IMR-90 (cell line): ENCODE data around the gene JAKMIP1. TPM values are rescaled to one million over a fixed set of nuclear protein-coding genes. Genes with fewer than 3 reads are reported as not detected.

Experiments
- ATAC-seq: fragments of 200-7000 bp; cut with Tn5 transposase; 2 replicates; pipeline ENCODE4 v1.9.1; 2020; ENCODE audit warnings: low read depth, mild to moderate bottlenecking, moderate library complexity
- BruUV-seq: library from RNA; stranded (reverse); fragments of 400-500 nt; replicated peaks from 2 replicates; lab custom pipeline; 2021; lab: Mats Ljungman, UMichigan
- CTCF ChIA-PET: fragments of 300-600 bp; formaldehyde crosslinking; extraction: SDS; loops from one replicate; lab custom pipeline; 2021; ENCODE audit warnings: antibody characterized with exemption; lab: Yijun Ruan, JAX
- POLR2A ChIA-PET: fragments of 300-600 bp; sonication (Branson Sonifier 250); formaldehyde crosslinking; loops from one replicate; lab custom pipeline; 2022; ENCODE audit warnings: antibody characterized with exemption; ENCODE audit not compliant: unreplicated experiment; lab: Charles Lee
- DNase-seq: peaks from one replicate; pipeline ENCODE4 v3.0.0; 2013
- H2AFZ ChIP-seq: replicated peaks from 2 replicates; pipeline ENCODE3; 2013; ENCODE audit warnings: low read length, mild to moderate bottlenecking; ENCODE audit not compliant: poor library complexity
- H2AK5ac ChIP-seq: 2 replicates; pipeline ENCODE4 v1.6.1; 2013; ENCODE audit warnings: low read depth, low read length, inconsistent platforms
- H2AK9ac ChIP-seq: replicated peaks from 2 replicates; pipeline ENCODE3; 2013; ENCODE audit warnings: mild to moderate bottlenecking, low read depth, low read length, moderate library complexity; ENCODE audit not compliant: poor library complexity
- H2BK120ac ChIP-seq: 2 replicates; pipeline ENCODE4 v1.6.1; 2013; ENCODE audit warnings: low read depth, low read length, inconsistent platforms
- H2BK15ac ChIP-seq: 3 replicates; pipeline ENCODE4 v1.6.1; 2013; ENCODE audit warnings: low read depth, low read length, inconsistent platforms
- H2BK20ac ChIP-seq: 2 replicates; pipeline ENCODE4 v1.6.1; 2013; ENCODE audit warnings: low read depth, mild to moderate bottlenecking, inconsistent platforms, low read length, moderate library complexity
- H2BK5ac ChIP-seq: 2 replicates; pipeline ENCODE4 v1.6.1; 2013; ENCODE audit warnings: mild to moderate bottlenecking, low read depth, low read length, inconsistent platforms; ENCODE audit not compliant: poor library complexity, severe bottlenecking
- H3K14ac ChIP-seq: replicated peaks from 2 replicates; pipeline ENCODE4 v1.6.1; 2013; ENCODE audit warnings: low read depth, low read length, inconsistent platforms
- H3K18ac ChIP-seq: 2 replicates; pipeline ENCODE4 v1.6.1; 2013; ENCODE audit warnings: low read depth, low read length, control low read depth
- H3K23ac ChIP-seq: 2 replicates; pipeline ENCODE4 v1.6.1; 2013; ENCODE audit warnings: low read depth, low read length, inconsistent platforms
- H3K27ac ChIP-seq: 2 replicates; pipeline ENCODE4 v1.5.1; 2013; ENCODE audit warnings: mild to moderate bottlenecking, control low read depth, low read length; ENCODE audit not compliant: insufficient read depth
- H3K27me3 ChIP-seq: 2 replicates; pipeline ENCODE4 v1.6.1; 2013; ENCODE audit warnings: low read length; ENCODE audit not compliant: control insufficient read depth, insufficient read depth
- H3K36me3 ChIP-seq: 2 replicates; pipeline ENCODE4 v1.6.1; 2013; ENCODE audit warnings: low read length, mixed read lengths; ENCODE audit not compliant: control insufficient read depth, insufficient read depth
- H3K4ac ChIP-seq: 2 replicates; pipeline ENCODE4 v1.6.1; 2013; ENCODE audit warnings: low read depth, low read length, inconsistent platforms
- H3K4me1 ChIP-seq: 2 replicates; pipeline ENCODE4 v1.6.1; 2013; ENCODE audit warnings: low read length, mixed read lengths; ENCODE audit not compliant: control insufficient read depth, insufficient read depth
- H3K4me2 ChIP-seq: 2 replicates; pipeline ENCODE4 v1.6.1; 2013; ENCODE audit warnings: low read depth, mild to moderate bottlenecking, control low read depth, low read length, moderate library complexity
- H3K4me3 ChIP-seq: 2 replicates; pipeline ENCODE4 v1.5.1; 2013; ENCODE audit warnings: low read depth, mild to moderate bottlenecking, control low read depth, low read length, moderate library complexity; ENCODE audit not compliant: insufficient read depth
- H3K56ac ChIP-seq: 2 replicates; pipeline ENCODE4 v1.6.1; 2013; ENCODE audit warnings: low read length, inconsistent platforms; ENCODE audit not compliant: insufficient read depth; ENCODE audit errors: extremely low read depth
- H3K79me1 ChIP-seq, 2 experiments: 2 replicates each; pipeline ENCODE4 v1.6.1; 2013; ENCODE audit warnings: low read length in 2 of 2, inconsistent platforms in 1 of 2, low read depth in 1 of 2
- H3K9ac ChIP-seq: 2 replicates; pipeline ENCODE4 v1.6.1; 2013; ENCODE audit warnings: low read depth, low read length, control low read depth
- H3K9me1 ChIP-seq: 2 replicates; pipeline ENCODE4 v1.6.1; 2013; ENCODE audit warnings: low read length, inconsistent platforms; ENCODE audit not compliant: insufficient read depth
- H3K9me3 ChIP-seq: 2 replicates; pipeline ENCODE4 v1.6.1; 2013; ENCODE audit warnings: low read length; ENCODE audit not compliant: control insufficient read depth, insufficient read depth
- H4K20me1 ChIP-seq: 2 replicates; pipeline ENCODE4 v1.6.1; 2013; ENCODE audit warnings: low read length, inconsistent platforms; ENCODE audit not compliant: insufficient read depth
- H4K5ac ChIP-seq: 2 replicates; pipeline ENCODE4 v1.6.1; 2013; ENCODE audit warnings: mild to moderate bottlenecking, low read depth, low read length, control low read depth
- H4K8ac ChIP-seq, 2 experiments: 2 replicates each; pipeline ENCODE4 v1.6.1; 2013; ENCODE audit warnings: low read depth in 2 of 2, low read length in 2 of 2, control low read depth in 1 of 2, inconsistent platforms in 1 of 2
- H4K91ac ChIP-seq: 2 replicates; pipeline ENCODE4 v1.6.1; 2013; ENCODE audit warnings: low read depth, low read length, inconsistent platforms; ENCODE audit not compliant: insufficient read depth
- BHLHE40 ChIP-seq: fragments of 150-350 bp; IDR thresholded peaks from 2 replicates; pipeline ENCODE4 v1.6.1; 2016; ENCODE audit warnings: mild to moderate bottlenecking, low read depth, low read length
- CEBPB ChIP-seq: IDR thresholded peaks from 2 replicates; pipeline ENCODE4 v1.6.1; 2012; ENCODE audit warnings: low read depth, low read length, improper control_type of control experiment
- CHD1 ChIP-seq: IDR thresholded peaks from 2 replicates; pipeline ENCODE4 v1.6.1; 2012; ENCODE audit warnings: low read depth, low read length, improper control_type of control experiment
- FOS ChIP-seq: fragments of 150-350 bp; IDR thresholded peaks from 2 replicates; pipeline ENCODE4 v1.6.1; 2016; ENCODE audit warnings: low read depth, low read length
- MAFK ChIP-seq: IDR thresholded peaks from 2 replicates; pipeline ENCODE4 v1.6.1; 2012; ENCODE audit warnings: low read depth, low read length, improper control_type of control experiment
- MAZ ChIP-seq: IDR thresholded peaks from 2 replicates; pipeline ENCODE4 v1.6.1; 2012; ENCODE audit warnings: low read depth, mild to moderate bottlenecking, low read length, improper control_type of control experiment, moderate library complexity, borderline replicate concordance
- MXI1 ChIP-seq: IDR thresholded peaks from 2 replicates; pipeline ENCODE4 v1.6.1; 2012; ENCODE audit warnings: low read depth, mild to moderate bottlenecking, low read length, moderate library complexity, borderline replicate concordance
- NFE2L2 ChIP-seq: fragments of 150-350 bp; IDR thresholded peaks from 2 replicates; pipeline ENCODE4 v1.6.1; 2016; ENCODE audit warnings: low read depth, mild to moderate bottlenecking, low read length
- POLR2A ChIP-seq: IDR thresholded peaks from 2 replicates; pipeline ENCODE4 v1.6.1; 2012; ENCODE audit warnings: mild to moderate bottlenecking, low read depth, low read length
- RAD21 ChIP-seq: IDR thresholded peaks from 2 replicates; pipeline ENCODE4 v1.6.1; 2012; ENCODE audit warnings: low read length, improper control_type of control experiment
- RCOR1 ChIP-seq: IDR thresholded peaks from 2 replicates; pipeline ENCODE4 v1.6.1; 2012; ENCODE audit warnings: mild to moderate bottlenecking, low read length, improper control_type of control experiment; ENCODE audit not compliant: insufficient replicate concordance
- RFX5 ChIP-seq: IDR thresholded peaks from 2 replicates; pipeline ENCODE4 v1.8.0; 2012; ENCODE audit warnings: low read depth, mild to moderate bottlenecking, low read length, moderate library complexity
- SMC3 ChIP-seq: fragments of 150-350 bp; IDR thresholded peaks from 2 replicates; pipeline ENCODE4 v1.6.1; 2016; ENCODE audit warnings: low read depth, mild to moderate bottlenecking, antibody characterized with exemption, low read length, moderate library complexity
- WGBS, 2 experiments: methylation state at CpG; one replicate each; pipeline versions ENCODE4 v1.1.5 to v1.1.7; 2013; ENCODE audit warnings: missing lambda C conversion rate in 2 of 2; ENCODE audit not compliant: insufficient read length in 1 of 2; ENCODE audit errors: extremely low coverage in 2 of 2; 5-methylcytosine and 5-hydroxymethylcytosine counted together
- dilution Hi-C: fragments of 300-500 bp; cut with HindIII; formaldehyde crosslinking; loops from one replicate; pipeline ENCODE4 v1.14.3; 2018; ENCODE audit warnings: low sequenced_read_pairs; ENCODE audit not compliant: unreplicated experiment
- in situ Hi-C: fragments of 300-500 bp; cut with MboI; formaldehyde crosslinking; loops from 3 replicates; pipeline ENCODE4 v1.14.3; 2019; ENCODE audit warnings: low sequenced_read_pairs, inconsistent platforms, mixed read lengths
- intact Hi-C: fragments of 100-400 bp; cut with micrococcal nuclease; formaldehyde crosslinking; loops from 2 replicates; pipeline ENCODE4 v1.10.0; 2022
- polyA plus RNA-seq, 3 experiments: library from polyadenylated mRNA; depleted of rRNA; stranded (reverse); fragments of >200 nt; gene quantifications; 2 replicates each; pipeline ENCODE4 v1.2.3, GENCODE V29; 2012; ENCODE audit warnings: low replicate concordance in 1 of 3
- total RNA-seq: library from RNA; depleted of rRNA; stranded (reverse); fragments of >200 nt; gene quantifications from 2 replicates; pipeline ENCODE4 v1.2.3, GENCODE V29; 2012
- TF ChIP-seq, protein P1 (sequence below): conservative IDR thresholded peaks from 2 replicates; pipeline ENCODE4 v1.5.1; 2012; ENCODE audit warnings: mild to moderate bottlenecking, low read depth, low read length, improper control_type of control experiment
- TF ChIP-seq, protein P2 (sequence below): fragments of 150-350 bp; IDR thresholded peaks from 2 replicates; pipeline ENCODE4 v1.6.1; 2016; ENCODE audit warnings: low read depth, mild to moderate bottlenecking, low read length, moderate library complexity, borderline replicate concordance
- TF ChIP-seq, protein P3 (sequence below): fragments of 150-350 bp; IDR thresholded peaks from 2 replicates; pipeline ENCODE4 v1.6.1; 2017; ENCODE audit warnings: mild to moderate bottlenecking, antibody characterized with exemption, low read length, low read depth

The JAKMIP1 gene
- total and polyA plus RNA-seq, 2 of the 4 experiments (the other 2 are of a cell fraction): not detected

DNA sequence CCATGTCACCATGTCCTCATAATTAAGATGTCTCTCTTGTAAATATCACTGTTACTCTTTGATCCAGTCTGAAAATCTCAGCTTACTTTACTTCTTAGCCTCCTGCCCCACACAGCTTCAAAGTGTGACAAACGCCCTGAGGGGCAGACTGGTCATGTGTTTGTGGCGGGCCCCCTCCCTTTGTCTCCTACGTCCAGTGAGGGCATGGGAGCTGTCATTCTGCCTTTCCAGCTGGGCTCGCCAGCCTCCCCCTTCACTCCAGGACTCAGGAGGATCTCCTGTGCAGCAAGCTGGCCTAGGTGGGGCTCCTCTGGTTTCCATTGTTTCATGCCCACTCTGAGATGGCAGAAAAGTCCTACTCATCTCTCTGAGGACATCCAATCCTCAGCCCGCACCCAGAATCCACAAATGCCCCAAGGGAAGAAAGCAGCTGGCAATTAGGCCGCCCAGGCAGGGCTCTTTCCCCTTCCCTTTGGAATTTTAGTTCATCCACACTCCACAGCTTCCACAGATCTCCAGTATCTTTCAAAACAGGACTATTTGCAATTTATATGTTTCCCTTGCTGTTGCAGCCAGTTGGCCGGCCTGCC lies 95.7 kb downstream of the JAKMIP1 start:
- Histone ChIP-seq H2AK9ac (no peak overlapping the region), H4K8ac (no peak overlapping the region), H2AK5ac (no peak overlapping the region), H3K4me2 (no peak overlapping the region), H4K20me1 (no peaks in the 10 kb centered on the region), H3K4ac (no peak overlapping the region), H2BK5ac (no peak overlapping the region), H4K91ac (no peak overlapping the region), H3K4me3 (no peak overlapping the region), H3K9ac (no peak overlapping the region), H3K23ac (no peak overlapping the region), H2BK20ac (no peak overlapping the region), H3K79me1 (no peaks in the 10 kb centered on the region), H2BK15ac (no peak overlapping the region), H2BK120ac (no peak overlapping the region), H2AFZ (no peak overlapping the region), H3K56ac (no peak overlapping the region), H3K9me3 (no peaks in the 10 kb centered on the region), H3K27ac (no peak overlapping the region), H4K5ac (no peak overlapping the region), H3K14ac (no peak overlapping the region), H3K18ac (no peak overlapping the region), H3K27me3 (no peaks in the 10 kb centered on the region), H3K9me1 (no peaks in the 10 kb centered on the region), H3K36me3 (no peaks in the 10 kb centered on the region), H3K4me1 (no peaks in the 10 kb centered on the region)
- in situ Hi-C loops (no loop called here), dilution Hi-C loops (no loop called here), intact Hi-C loops (no loop called here)
- BruUV-seq: no TSS peak
- ATAC-seq (no peak), DNase-seq (no peak)
- TF ChIP-seq SMC3 (no peak), RFX5 (no peak), RCOR1 (no peak), RAD21 (no peak), CEBPB (no peak), BHLHE40 (no peak), MAZ (no peak), CHD1 (no peak), NFE2L2 (no peak), MXI1 (no peak), MAFK (no peak), FOS (no peak), POLR2A (no peak)
- TF ChIP-seq, protein P1, sequence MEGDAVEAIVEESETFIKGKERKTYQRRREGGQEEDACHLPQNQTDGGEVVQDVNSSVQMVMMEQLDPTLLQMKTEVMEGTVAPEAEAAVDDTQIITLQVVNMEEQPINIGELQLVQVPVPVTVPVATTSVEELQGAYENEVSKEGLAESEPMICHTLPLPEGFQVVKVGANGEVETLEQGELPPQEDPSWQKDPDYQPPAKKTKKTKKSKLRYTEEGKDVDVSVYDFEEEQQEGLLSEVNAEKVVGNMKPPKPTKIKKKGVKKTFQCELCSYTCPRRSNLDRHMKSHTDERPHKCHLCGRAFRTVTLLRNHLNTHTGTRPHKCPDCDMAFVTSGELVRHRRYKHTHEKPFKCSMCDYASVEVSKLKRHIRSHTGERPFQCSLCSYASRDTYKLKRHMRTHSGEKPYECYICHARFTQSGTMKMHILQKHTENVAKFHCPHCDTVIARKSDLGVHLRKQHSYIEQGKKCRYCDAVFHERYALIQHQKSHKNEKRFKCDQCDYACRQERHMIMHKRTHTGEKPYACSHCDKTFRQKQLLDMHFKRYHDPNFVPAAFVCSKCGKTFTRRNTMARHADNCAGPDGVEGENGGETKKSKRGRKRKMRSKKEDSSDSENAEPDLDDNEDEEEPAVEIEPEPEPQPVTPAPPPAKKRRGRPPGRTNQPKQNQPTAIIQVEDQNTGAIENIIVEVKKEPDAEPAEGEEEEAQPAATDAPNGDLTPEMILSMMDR: no peak
- TF ChIP-seq, protein P2, sequence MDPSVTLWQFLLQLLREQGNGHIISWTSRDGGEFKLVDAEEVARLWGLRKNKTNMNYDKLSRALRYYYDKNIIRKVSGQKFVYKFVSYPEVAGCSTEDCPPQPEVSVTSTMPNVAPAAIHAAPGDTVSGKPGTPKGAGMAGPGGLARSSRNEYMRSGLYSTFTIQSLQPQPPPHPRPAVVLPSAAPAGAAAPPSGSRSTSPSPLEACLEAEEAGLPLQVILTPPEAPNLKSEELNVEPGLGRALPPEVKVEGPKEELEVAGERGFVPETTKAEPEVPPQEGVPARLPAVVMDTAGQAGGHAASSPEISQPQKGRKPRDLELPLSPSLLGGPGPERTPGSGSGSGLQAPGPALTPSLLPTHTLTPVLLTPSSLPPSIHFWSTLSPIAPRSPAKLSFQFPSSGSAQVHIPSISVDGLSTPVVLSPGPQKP: no peak
- TF ChIP-seq, protein P3, sequence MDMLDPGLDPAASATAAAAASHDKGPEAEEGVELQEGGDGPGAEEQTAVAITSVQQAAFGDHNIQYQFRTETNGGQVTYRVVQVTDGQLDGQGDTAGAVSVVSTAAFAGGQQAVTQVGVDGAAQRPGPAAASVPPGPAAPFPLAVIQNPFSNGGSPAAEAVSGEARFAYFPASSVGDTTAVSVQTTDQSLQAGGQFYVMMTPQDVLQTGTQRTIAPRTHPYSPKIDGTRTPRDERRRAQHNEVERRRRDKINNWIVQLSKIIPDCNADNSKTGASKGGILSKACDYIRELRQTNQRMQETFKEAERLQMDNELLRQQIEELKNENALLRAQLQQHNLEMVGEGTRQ: no peak
- POLR2A ChIA-PET: no interaction called here
- CTCF ChIA-PET: no interaction called here
- no CpG with 5 or more reads among the region's 7 CpGs for WGBS, 2 experiments
